CD4-positive, alpha-beta memory T cell (primary cell): ENCODE data around the gene PPP1R14C. TPM values are rescaled to one million over a fixed set of nuclear protein-coding genes. Genes with fewer than 3 reads are reported as not detected.

Source experiments
- CTCF ChIA-PET: fragments of 350-600 bp; sonication (Branson Sonifier 250); formaldehyde crosslinking; loops from one replicate; lab custom pipeline; 2021; ENCODE audit warnings: inconsistent platforms; ENCODE audit not compliant: partially characterized antibody; lab: Charles Lee
- POLR2A ChIA-PET: fragments of 350-600 bp; sonication (Branson Sonifier 250); formaldehyde crosslinking; loops from one replicate; lab custom pipeline; 2021; ENCODE audit not compliant: partially characterized antibody; lab: Charles Lee
- DNase-seq, 5 donors: peaks; one replicate each; pipeline versions ENCODE4 v3.0.0 to v3.0.0-alpha.2; 2020 to 2022; ENCODE audit warnings: mixed read lengths in 1 of 5
- H3K27ac ChIP-seq: one replicate; pipeline ENCODE4 v1.7.0; 2013; ENCODE audit warnings: low read depth, low read length
- H3K27me3 ChIP-seq: 2 replicates; pipeline ENCODE4 v1.7.0; 2013; ENCODE audit warnings: mild to moderate bottlenecking, low read length, moderate library complexity; ENCODE audit not compliant: insufficient read depth
- H3K36me3 ChIP-seq: 2 replicates; pipeline ENCODE4 v1.7.0; 2013; ENCODE audit warnings: mild to moderate bottlenecking, low read length, moderate library complexity; ENCODE audit not compliant: insufficient read depth
- H3K4me1 ChIP-seq: 2 replicates; pipeline ENCODE4 v1.7.0; 2013; ENCODE audit warnings: mild to moderate bottlenecking, low read length, moderate library complexity; ENCODE audit not compliant: insufficient read depth
- H3K4me3 ChIP-seq, 2 donors: one replicate each; pipeline ENCODE4 v1.7.0; 2013; ENCODE audit warnings: low read length in 2 of 2, mild to moderate bottlenecking in 1 of 2
- H3K9me3 ChIP-seq, 2 donors: one replicate each; pipeline ENCODE4 v1.7.0; 2013; ENCODE audit warnings: low read length in 2 of 2, control low read depth in 1 of 2; ENCODE audit not compliant: control insufficient read depth in 1 of 2
- H3K27ac Mint-ChIP-seq, 7 donors: one replicate each; pipeline ENCODE4 v1.8.0; 2020 to 2021; ENCODE audit warnings: mixed read lengths in 7 of 7, mild to moderate bottlenecking in 6 of 7, inconsistent platforms in 3 of 7, moderate library complexity in 3 of 7
- H3K27me3 Mint-ChIP-seq, 2 donors: one replicate each; pipeline ENCODE4 v1.8.0; 2020 to 2021; ENCODE audit warnings: mixed read lengths in 2 of 2
- H3K36me3 Mint-ChIP-seq, 2 donors: one replicate each; pipeline ENCODE4 v1.8.0; 2020 to 2021; ENCODE audit warnings: mixed read lengths in 2 of 2, inconsistent platforms in 1 of 2, mild to moderate bottlenecking in 1 of 2
- H3K4me1 Mint-ChIP-seq, 4 donors: one replicate each; pipeline ENCODE4 v1.8.0; 2020 to 2021; ENCODE audit warnings: mixed read lengths in 4 of 4, mild to moderate bottlenecking in 1 of 4
- H3K4me3 Mint-ChIP-seq, 8 donors: one replicate each; pipeline ENCODE4 v1.8.0; 2020 to 2021; ENCODE audit warnings: mixed read lengths in 8 of 8, mild to moderate bottlenecking in 7 of 8, moderate library complexity in 6 of 8, inconsistent platforms in 3 of 8
- H3K9me3 Mint-ChIP-seq, 8 donors: one replicate each; pipeline ENCODE4 v1.8.0; 2020 to 2021; ENCODE audit warnings: mixed read lengths in 8 of 8, mild to moderate bottlenecking in 5 of 8, inconsistent platforms in 3 of 8, moderate library complexity in 1 of 8
- intact Hi-C: fragments of 100-400 bp; cut with micrococcal nuclease; formaldehyde crosslinking; loops from one replicate; pipeline ENCODE4 v1.15.1; 2023
- polyA plus RNA-seq, 2 donors: library from polyadenylated mRNA; unstranded; fragments of 300-500 nt; fragmentation: Illumina TruSeq; gene quantifications; one replicate each; pipeline ENCODE4 v1.2.3, GENCODE V29; 2021
- total RNA-seq, 2 experiments: library from RNA; stranded (reverse); gene quantifications; one replicate each; pipeline ENCODE4 v1.2.3, GENCODE V29; 2021

PPP1R14C gene
- total and polyA plus RNA-seq, 4 experiments from 2014 or later = not detected

GRCh38 chr6:150202404-150202803 lies 59.6 kb downstream of the PPP1R14C start:
- Mint-ChIP-seq H3K4me3 (no peak overlapping the region), H3K4me1 (peaks cover 0 to 1% (median 0%) of the 10 kb centered on the region in 4 donors), H3K27ac (no peak overlapping the region), H3K9me3 (no peaks in the 10 kb centered on the region), H3K27me3 (peaks cover 1 to 6% of the 10 kb centered on the region in 2 donors), H3K36me3 (no peaks in the 10 kb centered on the region)
- Histone ChIP-seq H3K4me1 (no peaks in the 10 kb centered on the region), H3K36me3 (no peaks in the 10 kb centered on the region), H3K9me3 (no peaks in the 10 kb centered on the region), H3K27ac (no peak overlapping the region), H3K27me3 (no peaks in the 10 kb centered on the region), H3K4me3 (no peak overlapping the region)
- intact Hi-C loops = no loop called here
- ChIA-PET CTCF (no interaction called here), POLR2A (no interaction called here)
- no peak for DNase-seq

- CTCF ChIA-PET = no interaction called here
- H3K9me3 Mint-ChIP-seq = no peaks in the 10 kb centered on the region
- peaks cover 0 to 1% (median 0%) of the 10 kb centered on the region in 4 donors for H3K4me1 Mint-ChIP-seq
- H3K27ac ChIP-seq = no peak overlapping the region
- H3K27me3 ChIP-seq = no peaks in the 10 kb centered on the region
- H3K9me3 ChIP-seq = no peaks in the 10 kb centered on the region
- peaks cover 1 to 6% of the 10 kb centered on the region in 2 donors for H3K27me3 Mint-ChIP-seq
- H3K36me3 ChIP-seq = no peaks in the 10 kb centered on the region
- POLR2A ChIA-PET = no interaction called here
- DNase-seq = peak in 1 of 5 donors; percentile 0
- H3K36me3 Mint-ChIP-seq = no peaks in the 10 kb centered on the region
- H3K4me1 ChIP-seq = no peaks in the 10 kb centered on the region
- no peak overlapping the region for H3K4me3 Mint-ChIP-seq
- no peak overlapping the region for H3K4me3 ChIP-seq
- peak overlapping the region in 1 of 7 donors; percentile 10 for H3K27ac Mint-ChIP-seq
- intact Hi-C loops = no loop called here
These were observed 60.1 kb downstream of the PPP1R14C start for GRCh38 chr6:150202934-150203333.

GRCh38 chr6:150203378-150203777 lies 60.5 kb downstream of the PPP1R14C start:
- CTCF ChIA-PET = no interaction called here
- Mint-ChIP-seq H3K27ac (no peak overlapping the region), H3K36me3 (no peaks in the 10 kb centered on the region), H3K9me3 (no peaks in the 10 kb centered on the region), H3K27me3 (peaks cover 1 to 6% of the 10 kb centered on the region in 2 donors), H3K4me3 (no peak overlapping the region), H3K4me1 (peaks cover 0 to 1% (median 0%) of the 10 kb centered on the region in 4 donors)
- intact Hi-C loops = no loop called here
- Histone ChIP-seq H3K9me3 (no peaks in the 10 kb centered on the region), H3K27me3 (no peaks in the 10 kb centered on the region), H3K36me3 (no peaks in the 10 kb centered on the region), H3K4me1 (no peaks in the 10 kb centered on the region), H3K27ac (no peak overlapping the region), H3K4me3 (no peak overlapping the region)
- POLR2A ChIA-PET = no interaction called here
- DNase-seq = no peak

GRCh38 chr6:150203871-150204545 lies 61.2 kb downstream of the PPP1R14C start:
- no peaks in the 10 kb centered on the region for H3K36me3 ChIP-seq
- H3K4me1 Mint-ChIP-seq = peaks cover 0 to 1% (median 0%) of the 10 kb centered on the region in 4 donors
- no peaks in the 10 kb centered on the region for H3K9me3 Mint-ChIP-seq
- H3K4me3 ChIP-seq = no peak overlapping the region
- no peak overlapping the region for H3K27ac ChIP-seq
- H3K36me3 Mint-ChIP-seq = no peaks in the 10 kb centered on the region
- H3K4me3 Mint-ChIP-seq = no peak overlapping the region
- CTCF ChIA-PET = no interaction called here
- no peak overlapping the region for H3K27ac Mint-ChIP-seq
- no peaks in the 10 kb centered on the region for H3K9me3 ChIP-seq
- no peak for DNase-seq
- intact Hi-C loops = no loop called here
- H3K4me1 ChIP-seq = no peaks in the 10 kb centered on the region
- POLR2A ChIA-PET = no interaction called here
- peaks cover 0 to 6% of the 10 kb centered on the region in 2 donors for H3K27me3 Mint-ChIP-seq
- no peaks in the 10 kb centered on the region for H3K27me3 ChIP-seq

DNA sequence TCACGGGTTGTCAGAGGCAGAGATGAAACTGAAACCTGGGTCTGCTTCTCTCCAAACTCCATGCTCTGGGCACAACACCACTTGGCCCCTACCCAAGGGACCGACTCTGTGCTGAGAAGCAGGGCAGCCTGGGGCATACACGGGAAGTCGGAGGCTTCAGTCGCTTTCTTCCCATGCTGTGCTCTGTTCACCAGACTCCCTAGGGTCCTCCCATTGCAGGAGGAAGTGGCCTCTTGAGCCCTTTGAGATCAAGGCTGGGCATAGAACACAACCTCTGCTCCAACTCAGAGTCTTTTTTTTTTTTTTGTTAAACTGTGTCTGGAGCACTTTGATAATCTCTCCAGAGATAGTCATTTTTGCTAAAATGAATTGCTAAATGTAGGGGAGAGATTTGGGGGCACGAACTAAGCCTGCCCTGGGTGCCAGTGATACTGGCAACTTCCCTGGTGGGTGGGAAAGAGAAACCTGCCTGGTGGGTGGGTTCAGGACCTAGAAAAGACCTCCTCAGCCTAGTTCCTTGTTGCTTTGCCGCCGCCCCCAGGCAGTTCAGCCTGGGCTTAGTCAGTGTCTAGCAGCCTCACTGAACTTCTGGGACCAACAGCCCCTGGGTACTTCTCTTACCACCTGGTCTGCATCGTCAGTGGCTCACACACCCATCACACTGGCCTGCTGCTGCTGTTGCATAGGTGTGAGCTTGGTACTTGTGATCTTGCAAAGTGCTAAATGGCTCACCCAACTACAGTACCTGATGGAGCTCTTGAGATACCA lies 62.0 kb downstream of the PPP1R14C start:
- H3K27me3 ChIP-seq = no peaks in the 10 kb centered on the region
- H3K36me3 ChIP-seq = no peaks in the 10 kb centered on the region
- H3K4me3 ChIP-seq = no peak overlapping the region
- peaks cover 0 to 1% (median 0%) of the 10 kb centered on the region in 4 donors for H3K4me1 Mint-ChIP-seq
- no peaks in the 10 kb centered on the region for H3K9me3 ChIP-seq
- H3K4me1 ChIP-seq = no peaks in the 10 kb centered on the region
- no peaks in the 10 kb centered on the region for H3K36me3 Mint-ChIP-seq
- intact Hi-C loops = no loop called here
- peaks cover 0 to 4% of the 10 kb centered on the region in 2 donors for H3K27me3 Mint-ChIP-seq
- no peak for DNase-seq
- H3K9me3 Mint-ChIP-seq = no peaks in the 10 kb centered on the region
- H3K27ac Mint-ChIP-seq = no peak overlapping the region
- CTCF ChIA-PET = no interaction called here
- POLR2A ChIA-PET = no interaction called here
- no peak overlapping the region for H3K27ac ChIP-seq
- H3K4me3 Mint-ChIP-seq = no peak overlapping the region

DNA sequence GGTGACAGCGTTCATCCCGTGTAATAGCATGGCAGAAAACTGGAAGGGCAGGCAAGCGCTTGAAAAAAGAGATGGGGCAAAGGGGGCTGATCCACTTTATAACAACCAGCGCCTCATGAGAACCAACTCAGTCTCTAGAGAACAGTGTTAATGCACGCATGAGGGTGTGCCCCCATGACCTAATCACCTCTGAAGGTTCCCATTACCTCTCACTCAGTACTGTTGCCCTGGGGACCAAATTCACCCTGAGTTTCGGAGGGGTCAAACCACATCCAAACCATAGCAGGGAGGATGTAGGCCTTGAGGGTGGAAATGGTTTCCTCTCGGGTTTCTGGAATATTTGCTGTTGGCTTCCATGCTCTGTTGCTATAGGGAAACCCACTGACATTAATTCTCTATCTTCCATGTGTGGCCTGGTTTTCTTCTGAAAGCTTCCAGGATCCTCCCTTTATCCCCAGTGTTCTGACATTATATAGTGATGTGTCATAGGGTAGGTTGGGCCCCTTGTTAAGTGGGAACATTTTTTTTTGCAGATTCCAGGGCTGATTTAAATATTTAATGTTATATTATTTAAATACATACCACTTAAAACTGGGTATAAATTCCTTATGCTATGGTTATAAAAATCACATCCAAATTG lies 65.2 kb downstream of the PPP1R14C start:
- Mint-ChIP-seq H3K4me3 (no peak overlapping the region), H3K9me3 (peaks cover 0 to 2% (median 0%) of the 10 kb centered on the region in 8 donors), H3K4me1 (peaks cover 0 to 3% (median 0%) of the 10 kb centered on the region in 4 donors), H3K36me3 (no peaks in the 10 kb centered on the region), H3K27me3 (peaks cover 3 to 4% of the 10 kb centered on the region in 2 donors), H3K27ac (no peak overlapping the region)
- H3K9me3 ChIP-seq = no peaks in the 10 kb centered on the region
- H3K27me3 ChIP-seq = no peaks in the 10 kb centered on the region
- intact Hi-C loops = no loop called here
- CTCF ChIA-PET = interaction anchor here (1.0 kb wide), 1 partner anchor 18 kb away, joined by 3 read pairs; no protein-coding TSS in a partner anchor
- POLR2A ChIA-PET = no interaction called here
- H3K27ac ChIP-seq = no peak overlapping the region
- no peak for DNase-seq
- H3K4me1 ChIP-seq = no peaks in the 10 kb centered on the region
- H3K36me3 ChIP-seq = no peaks in the 10 kb centered on the region
- no peak overlapping the region for H3K4me3 ChIP-seq
